IMR-90 (cell line): ENCODE results near the gene TSHZ1. TPM values are rescaled to one million over a fixed set of nuclear protein-coding genes. Genes with fewer than 3 reads are reported as not detected.

Experiments used
- ATAC-seq: fragments of 200-7000 bp; cut with Tn5 transposase; 2 replicates; pipeline ENCODE4 v1.9.1; 2020; ENCODE audit warnings: low read depth, mild to moderate bottlenecking, moderate library complexity
- BruUV-seq: library from RNA; stranded (reverse); fragments of 400-500 nt; replicated peaks from 2 replicates; lab custom pipeline; 2021; lab: Mats Ljungman, UMichigan
- CTCF ChIA-PET: fragments of 300-600 bp; formaldehyde crosslinking; extraction: SDS; loops from one replicate; lab custom pipeline; 2021; ENCODE audit warnings: antibody characterized with exemption; lab: Yijun Ruan, JAX
- POLR2A ChIA-PET: fragments of 300-600 bp; sonication (Branson Sonifier 250); formaldehyde crosslinking; loops from one replicate; lab custom pipeline; 2022; ENCODE audit warnings: antibody characterized with exemption; ENCODE audit not compliant: unreplicated experiment; lab: Charles Lee
- DNase-seq: peaks from one replicate; pipeline ENCODE4 v3.0.0; 2013
- H2AFZ ChIP-seq: replicated peaks from 2 replicates; pipeline ENCODE3; 2013; ENCODE audit warnings: low read length, mild to moderate bottlenecking; ENCODE audit not compliant: poor library complexity
- H2AK5ac ChIP-seq: 2 replicates; pipeline ENCODE4 v1.6.1; 2013; ENCODE audit warnings: low read depth, low read length, inconsistent platforms
- H2AK9ac ChIP-seq: replicated peaks from 2 replicates; pipeline ENCODE3; 2013; ENCODE audit warnings: mild to moderate bottlenecking, low read depth, low read length, moderate library complexity; ENCODE audit not compliant: poor library complexity
- H2BK120ac ChIP-seq: 2 replicates; pipeline ENCODE4 v1.6.1; 2013; ENCODE audit warnings: low read depth, low read length, inconsistent platforms
- H2BK15ac ChIP-seq: 3 replicates; pipeline ENCODE4 v1.6.1; 2013; ENCODE audit warnings: low read depth, low read length, inconsistent platforms
- H2BK20ac ChIP-seq: 2 replicates; pipeline ENCODE4 v1.6.1; 2013; ENCODE audit warnings: low read depth, mild to moderate bottlenecking, inconsistent platforms, low read length, moderate library complexity
- H2BK5ac ChIP-seq: 2 replicates; pipeline ENCODE4 v1.6.1; 2013; ENCODE audit warnings: mild to moderate bottlenecking, low read depth, low read length, inconsistent platforms; ENCODE audit not compliant: poor library complexity, severe bottlenecking
- H3K14ac ChIP-seq: replicated peaks from 2 replicates; pipeline ENCODE4 v1.6.1; 2013; ENCODE audit warnings: low read depth, low read length, inconsistent platforms
- H3K18ac ChIP-seq: 2 replicates; pipeline ENCODE4 v1.6.1; 2013; ENCODE audit warnings: low read depth, low read length, control low read depth
- H3K23ac ChIP-seq: 2 replicates; pipeline ENCODE4 v1.6.1; 2013; ENCODE audit warnings: low read depth, low read length, inconsistent platforms
- H3K27ac ChIP-seq: 2 replicates; pipeline ENCODE4 v1.5.1; 2013; ENCODE audit warnings: mild to moderate bottlenecking, control low read depth, low read length; ENCODE audit not compliant: insufficient read depth
- H3K27me3 ChIP-seq: 2 replicates; pipeline ENCODE4 v1.6.1; 2013; ENCODE audit warnings: low read length; ENCODE audit not compliant: control insufficient read depth, insufficient read depth
- H3K36me3 ChIP-seq: 2 replicates; pipeline ENCODE4 v1.6.1; 2013; ENCODE audit warnings: low read length, mixed read lengths; ENCODE audit not compliant: control insufficient read depth, insufficient read depth
- H3K4ac ChIP-seq: 2 replicates; pipeline ENCODE4 v1.6.1; 2013; ENCODE audit warnings: low read depth, low read length, inconsistent platforms
- H3K4me1 ChIP-seq: 2 replicates; pipeline ENCODE4 v1.6.1; 2013; ENCODE audit warnings: low read length, mixed read lengths; ENCODE audit not compliant: control insufficient read depth, insufficient read depth
- H3K4me2 ChIP-seq: 2 replicates; pipeline ENCODE4 v1.6.1; 2013; ENCODE audit warnings: low read depth, mild to moderate bottlenecking, control low read depth, low read length, moderate library complexity
- H3K4me3 ChIP-seq: 2 replicates; pipeline ENCODE4 v1.5.1; 2013; ENCODE audit warnings: low read depth, mild to moderate bottlenecking, control low read depth, low read length, moderate library complexity; ENCODE audit not compliant: insufficient read depth
- H3K56ac ChIP-seq: 2 replicates; pipeline ENCODE4 v1.6.1; 2013; ENCODE audit warnings: low read length, inconsistent platforms; ENCODE audit not compliant: insufficient read depth; ENCODE audit errors: extremely low read depth
- H3K79me1 ChIP-seq, 2 experiments: 2 replicates each; pipeline ENCODE4 v1.6.1; 2013; ENCODE audit warnings: low read length in 2 of 2, inconsistent platforms in 1 of 2, low read depth in 1 of 2
- H3K9ac ChIP-seq: 2 replicates; pipeline ENCODE4 v1.6.1; 2013; ENCODE audit warnings: low read depth, low read length, control low read depth
- H3K9me1 ChIP-seq: 2 replicates; pipeline ENCODE4 v1.6.1; 2013; ENCODE audit warnings: low read length, inconsistent platforms; ENCODE audit not compliant: insufficient read depth
- H3K9me3 ChIP-seq: 2 replicates; pipeline ENCODE4 v1.6.1; 2013; ENCODE audit warnings: low read length; ENCODE audit not compliant: control insufficient read depth, insufficient read depth
- H4K20me1 ChIP-seq: 2 replicates; pipeline ENCODE4 v1.6.1; 2013; ENCODE audit warnings: low read length, inconsistent platforms; ENCODE audit not compliant: insufficient read depth
- H4K5ac ChIP-seq: 2 replicates; pipeline ENCODE4 v1.6.1; 2013; ENCODE audit warnings: mild to moderate bottlenecking, low read depth, low read length, control low read depth
- H4K8ac ChIP-seq, 2 experiments: 2 replicates each; pipeline ENCODE4 v1.6.1; 2013; ENCODE audit warnings: low read depth in 2 of 2, low read length in 2 of 2, control low read depth in 1 of 2, inconsistent platforms in 1 of 2
- H4K91ac ChIP-seq: 2 replicates; pipeline ENCODE4 v1.6.1; 2013; ENCODE audit warnings: low read depth, low read length, inconsistent platforms; ENCODE audit not compliant: insufficient read depth
- CTCF ChIP-seq: conservative IDR thresholded peaks from 2 replicates; pipeline ENCODE4 v1.5.1; 2012; ENCODE audit warnings: mild to moderate bottlenecking, low read depth, low read length, improper control_type of control experiment
- RAD21 ChIP-seq: IDR thresholded peaks from 2 replicates; pipeline ENCODE4 v1.6.1; 2012; ENCODE audit warnings: low read length, improper control_type of control experiment
- WGBS, 2 experiments: methylation state at CpG; one replicate each; pipeline versions ENCODE4 v1.1.5 to v1.1.7; 2013; ENCODE audit warnings: missing lambda C conversion rate in 2 of 2; ENCODE audit not compliant: insufficient read length in 1 of 2; ENCODE audit errors: extremely low coverage in 2 of 2; 5-methylcytosine and 5-hydroxymethylcytosine counted together
- dilution Hi-C: fragments of 300-500 bp; cut with HindIII; formaldehyde crosslinking; loops from one replicate; pipeline ENCODE4 v1.14.3; 2018; ENCODE audit warnings: low sequenced_read_pairs; ENCODE audit not compliant: unreplicated experiment
- in situ Hi-C: fragments of 300-500 bp; cut with MboI; formaldehyde crosslinking; loops from 3 replicates; pipeline ENCODE4 v1.14.3; 2019; ENCODE audit warnings: low sequenced_read_pairs, inconsistent platforms, mixed read lengths
- intact Hi-C: fragments of 100-400 bp; cut with micrococcal nuclease; formaldehyde crosslinking; loops from 2 replicates; pipeline ENCODE4 v1.10.0; 2022
- polyA plus RNA-seq, 3 experiments: library from polyadenylated mRNA; depleted of rRNA; stranded (reverse); fragments of >200 nt; gene quantifications; 2 replicates each; pipeline ENCODE4 v1.2.3, GENCODE V29; 2012; ENCODE audit warnings: low replicate concordance in 1 of 3
- total RNA-seq: library from RNA; depleted of rRNA; stranded (reverse); fragments of >200 nt; gene quantifications from 2 replicates; pipeline ENCODE4 v1.2.3, GENCODE V29; 2012

The TSHZ1 gene
- total and polyA plus RNA-seq, 2 of the 4 experiments (the other 2 are of a cell fraction), result 7.1 to 10.0 TPM

GRCh38 chr18:75244351-75245313, 34.0 kb downstream of the TSHZ1 start:
- Histone ChIP-seq H3K4me1 (peaks cover 15% of the 10 kb centered on the region), H3K27me3 (no peaks in the 10 kb centered on the region), H3K79me1 (peaks cover 20 to 66% of the 10 kb centered on the region in 2 experiments), H2BK15ac (no peak overlapping the region), H4K5ac (peak overlapping the region; percentile 8; the same call in 1 of the 2 replicates), H2BK5ac (no peak overlapping the region), H3K9ac (no peak overlapping the region), H4K8ac (no peak overlapping the region), H3K56ac (no peak overlapping the region), H2AK9ac (no peak overlapping the region), H3K14ac (no peak overlapping the region), H4K91ac (no peak overlapping the region), H2BK120ac (no peak overlapping the region), H3K4me3 (no peak overlapping the region), H3K23ac (no peak overlapping the region), H2AFZ (no peak overlapping the region), H2AK5ac (no peak overlapping the region), H3K18ac (no peak overlapping the region), H3K4ac (no peak overlapping the region), H3K9me1 (peaks cover 7% of the 10 kb centered on the region; the same call in 1 of the 2 replicates), H3K36me3 (no peaks in the 10 kb centered on the region), H3K9me3 (peaks cover 5% of the 10 kb centered on the region), H3K27ac (no peak overlapping the region), H2BK20ac (no peak overlapping the region), H3K4me2 (no peak overlapping the region), H4K20me1 (no peaks in the 10 kb centered on the region)
- ChIA-PET POLR2A (no interaction called here), CTCF (no interaction called here)
- WGBS, 2 experiments, result 81% methylated on average over 8 of the region's 19 CpGs; no CpG with 5 or more reads in 1 of the 2 experiments
- TF ChIP-seq CTCF, result 0 out of 2 replicates have a peak, but pooled peaks have one; percentile 12
- TF ChIP-seq RAD21, result no peak
- BruUV-seq, result no TSS peak
- in situ Hi-C loops, result no loop called here
- dilution Hi-C loops, result no loop called here
- DNase-seq (no peak), ATAC-seq (no peak)
- intact Hi-C loops, result no loop called here
